ENCODE measurements around the gene RIMBP3C.
A peak's percentile ranks its signal among the peaks of the same experiment; 100 is the strongest.
"Not testable (repeated sequence)": the region's sequence is repeated elsewhere in the genome, so short reads cannot be mapped to it uniquely, and the experiment has no call there.

RIMBP3C gene

GRCh38 chr22:21573750-21574494, 22.7 kb upstream of the RIMBP3C start:
- DNase-seq (ENCODE audit: insufficient read length, low spot score) (no peak), FAIRE-seq (no peak)

GRCh38 chr22:21573293-21573734, 22.1 kb upstream of the RIMBP3C start:
- DNase-seq (ENCODE audit: insufficient read length, low spot score) = no peak
- no peak for FAIRE-seq

GRCh38 chr22:21571679-21572078, 20.4 kb upstream of the RIMBP3C start:
- FAIRE-seq = no peak
- DNase-seq (ENCODE audit: insufficient read length, low spot score) = no peak

- DNase-seq (ENCODE audit: insufficient read length, low spot score) (no peak), FAIRE-seq (no peak)
Measured at GRCh38 chr22:21570398-21570797, 19.1 kb upstream of the RIMBP3C start.

- DNase-seq (ENCODE audit: insufficient read length, low spot score) (no peak), FAIRE-seq (no peak)
Measured at GRCh38 chr22:21569459-21570170, 18.4 kb upstream of the RIMBP3C start.

GRCh38 chr22:21569076-21569427, 17.8 kb upstream of the RIMBP3C start:
- DNase-seq (ENCODE audit: insufficient read length, low spot score); FAIRE-seq: not testable (repeated sequence)

GRCh38 chr22:21568347-21569075, 17.2 kb upstream of the RIMBP3C start:
- FAIRE-seq (no peak), DNase-seq (ENCODE audit: insufficient read length, low spot score) (peak; percentile 15)

- peak; percentile 75 for DNase-seq (ENCODE audit: insufficient read length, low spot score)
- FAIRE-seq = no peak
Measured at GRCh38 chr22:21567456-21568346, 16.4 kb upstream of the RIMBP3C start, which contains the start of gene UBE2L3. Gene UBE2L3, plus strand, starts transcription at chr22:21567714. Its CDS starts 31 bp downstream, at chr22:21567745.

- DNase-seq (ENCODE audit: insufficient read length, low spot score) = no peak
- FAIRE-seq = no peak
Measured at GRCh38 chr22:21564411-21564810, 13.2 kb upstream of the RIMBP3C start.

GRCh38 chr22:21563912-21564311, 12.7 kb upstream of the RIMBP3C start:
- no peak for FAIRE-seq
- DNase-seq (ENCODE audit: insufficient read length, low spot score) = no peak

- DNase-seq (ENCODE audit: insufficient read length, low spot score); FAIRE-seq: not testable (repeated sequence)
Measured at GRCh38 chr22:21560657-21561056, 9.4 kb upstream of the RIMBP3C start.

- FAIRE-seq = not testable (repeated sequence)
Measured at GRCh38 chr22:21559345-21560125, 8.3 kb upstream of the RIMBP3C start.

GRCh38 chr22:21550678-21551047, 598 bp downstream of the RIMBP3C start:
- FAIRE-seq = not testable (repeated sequence)

More at GRCh38 chr22:21559345-21560125, 8.3 kb upstream of the RIMBP3C start:
- DNase-seq (ENCODE audit: insufficient read length, low spot score) = not testable (repeated sequence)

GRCh38 chr22:21550008-21550677, 1.1 kb downstream of the RIMBP3C start:
- not testable (repeated sequence) for DNase-seq (ENCODE audit: insufficient read length, low spot score); FAIRE-seq

More at GRCh38 chr22:21550678-21551047, 598 bp downstream of the RIMBP3C start:
- not testable (repeated sequence) for DNase-seq (ENCODE audit: insufficient read length, low spot score)

- not testable (repeated sequence) for DNase-seq (ENCODE audit: insufficient read length, low spot score); FAIRE-seq
Measured at GRCh38 chr22:21549558-21549957, 1.7 kb downstream of the RIMBP3C start.

GRCh38 chr22:21544432-21545322, 6.6 kb downstream of the RIMBP3C start:
- DNase-seq (ENCODE audit: insufficient read length, low spot score); FAIRE-seq: not testable (repeated sequence)

GRCh38 chr22:21539862-21540261, 11.4 kb downstream of the RIMBP3C start:
- not testable (repeated sequence) for FAIRE-seq; DNase-seq (ENCODE audit: insufficient read length, low spot score)

All from HTR-8/SVneo (cell line).